GM12801 (cell line): ENCODE results near the gene ZNF225.

ENCODE experiments used
- CTCF ChIP-seq: IDR thresholded peaks from one replicate; pipeline ENCODE4 v1.5.1; 2011; ENCODE audit warnings: control low read depth; ENCODE audit not compliant: insufficient read length; ENCODE audit errors: extremely low read depth

The ZNF225 gene

GRCh38 chr19:44093931-44094765 lies 19.1 kb upstream of the ZNF225 start, which contains the start of gene ZNF224:
Gene ZNF224 (plus strand): TSS chr19:44094361. CDS start chr19:44097874, 3,513 bp downstream.
- no peak for TF ChIP-seq CTCF

- no peak for TF ChIP-seq CTCF
Measured at GRCh38 chr19:44107751-44108150, 5.4 kb upstream of the ZNF225 start.

GRCh38 chr19:44109458-44109857 lies 3.7 kb upstream of the ZNF225 start:
- no peak for TF ChIP-seq CTCF

- TF ChIP-seq CTCF = no peak
Measured at GRCh38 chr19:44111910-44112463, 1.2 kb upstream of the ZNF225 start.

GRCh38 chr19:44112802-44113137 lies 429 bp upstream of the ZNF225 start:
- TF ChIP-seq CTCF = no peak

- no peak for TF ChIP-seq CTCF
Measured at GRCh38 chr19:44113784-44114390, 688 bp downstream of the ZNF225 start.

- no peak for TF ChIP-seq CTCF
Measured at GRCh38 chr19:44131955-44132354, 18.8 kb downstream of the ZNF225 start.
